HepG2 (cell line): Measurements from ENCODE around the gene IL1RL2. TPM values are rescaled to one million over a fixed set of nuclear protein-coding genes. Genes with fewer than 3 reads are reported as not detected.
A peak's percentile ranks its signal among the peaks of the same experiment; 100 is the strongest.

Experiments
- CBX5 ChIP-seq: sonication (generic); formaldehyde crosslinking; IDR thresholded peaks from 2 replicates; pipeline ENCODE4 v1.4.0; 2020; ENCODE audit warnings: missing genetic modification reagents, borderline replicate concordance
- MAFK ChIP-seq, 2 experiments: IDR thresholded peaks in 1 of 2; conservative IDR thresholded peaks in 1 of 2; 2 replicates each; pipeline ENCODE4 v1.6.1; 2011; ENCODE audit warnings: improper control_type of control experiment in 2 of 2, low read length in 2 of 2
- MIER2 ChIP-seq: IDR thresholded peaks from 2 replicates; pipeline ENCODE4 v1.6.1; 2016; ENCODE audit warnings: missing biosample characterization, missing genetic modification reagents
- RCOR2 ChIP-seq: IDR thresholded peaks from 2 replicates; pipeline ENCODE4 v1.6.1; 2016; ENCODE audit warnings: missing biosample characterization, missing genetic modification reagents
- TEAD2 ChIP-seq: sonication (generic); formaldehyde crosslinking; IDR thresholded peaks from 2 replicates; pipeline ENCODE4 v1.9.0; 2021; ENCODE audit warnings: missing genetic modification reagents
- ZNF724P ChIP-seq: sonication (generic); formaldehyde crosslinking; IDR thresholded peaks from 2 replicates; pipeline ENCODE4 v1.8.0; 2022; ENCODE audit warnings: missing genetic modification reagents, borderline replicate concordance
- polyA plus RNA-seq, 8 experiments: library from polyadenylated mRNA; depleted of rRNA in 3 of 8; stranded (reverse) in 7 of 8; unstranded in 1 of 8; fragments of >200 nt; fragmentation: Illumina TruSeq in 4 of 8; extraction: Trizol in 4 of 8; gene quantifications; 2 replicates each; pipeline versions ENCODE4 v1.2.1 to v1.2.3, GENCODE V29; 2011 to 2016; ENCODE audit warnings: low read depth in 4 of 8, missing spikeins in 1 of 8, mixed read lengths in 1 of 8; ENCODE audit not compliant: insufficient read depth in 1 of 8
- total RNA-seq, 5 experiments: library from RNA; depleted of rRNA; stranded (reverse); fragments of >200 nt; fragmentation: Illumina TruSeq; extraction: Trizol; gene quantifications; 2 replicates each; pipeline ENCODE4 v1.2.3, GENCODE V29; 2016; ENCODE audit warnings: low read depth in 1 of 5
- TF ChIP-seq, protein P1 (sequence below): sonication (generic); formaldehyde crosslinking; conservative IDR thresholded peaks from 2 replicates; pipeline ENCODE4 v1.4.0; 2020; ENCODE audit warnings: mild to moderate bottlenecking, missing genetic modification reagents, moderate library complexity
- TF ChIP-seq, protein P2 (sequence below): sonication (generic); formaldehyde crosslinking; IDR thresholded peaks from 2 replicates; pipeline ENCODE4 v1.4.0; 2020; ENCODE audit warnings: mild to moderate bottlenecking, missing genetic modification reagents, borderline replicate concordance
- TF ChIP-seq, protein P3 (sequence below): sonication (generic); formaldehyde crosslinking; IDR thresholded peaks from 2 replicates; pipeline ENCODE4 v1.5.0; 2020; ENCODE audit warnings: mild to moderate bottlenecking, missing genetic modification reagents, moderate library complexity
- TF ChIP-seq, protein P4 (sequence below): sonication (generic); formaldehyde crosslinking; IDR thresholded peaks from 2 replicates; pipeline ENCODE4 v1.5.1; 2020; ENCODE audit warnings: mild to moderate bottlenecking, missing genetic modification reagents, moderate library complexity
- TF ChIP-seq, protein P5 (sequence below): sonication (generic); formaldehyde crosslinking; IDR thresholded peaks from 2 replicates; pipeline ENCODE4 v1.4.0; 2020; ENCODE audit warnings: missing genetic modification reagents, borderline replicate concordance

Gene IL1RL2
- total and polyA plus RNA-seq, 2 of the 13 experiments (the other 11 are each of a cell fraction or from before 2014, with no cell fraction given), result 0.03 TPM; not detected in 1

DNA sequence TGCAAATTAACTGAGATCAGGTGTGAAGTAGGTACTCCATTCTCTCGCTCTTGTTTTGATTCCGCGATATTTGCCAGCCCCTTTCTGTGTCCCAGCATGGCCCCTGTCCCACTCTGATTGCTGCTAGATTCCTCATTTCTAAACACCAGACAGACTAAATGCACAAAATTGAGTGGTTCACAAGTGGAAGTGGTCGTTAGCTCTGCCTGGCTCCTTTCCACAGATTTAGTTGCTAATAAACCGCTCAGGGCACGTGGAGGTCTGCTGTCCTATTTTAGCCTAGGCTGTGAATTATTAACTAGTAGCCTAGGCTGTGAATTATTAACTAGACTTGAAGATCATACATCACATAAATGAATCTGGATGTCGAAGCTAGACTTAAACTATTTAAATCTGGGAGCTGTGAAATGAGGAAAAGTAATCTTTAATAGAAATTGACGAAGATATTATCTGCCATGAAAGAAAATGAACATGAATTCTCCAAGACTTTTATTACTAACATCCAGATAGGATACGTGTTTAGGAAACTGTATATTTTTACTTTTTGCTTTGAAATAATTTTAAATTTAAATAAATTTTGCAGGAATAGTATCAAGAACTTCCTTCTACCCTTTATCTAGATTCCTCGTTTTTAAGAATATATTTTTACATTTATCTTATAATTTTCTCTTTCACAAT, 3.7 kb downstream of the IL1RL2 start (continued):
- TF ChIP-seq, protein P1, sequence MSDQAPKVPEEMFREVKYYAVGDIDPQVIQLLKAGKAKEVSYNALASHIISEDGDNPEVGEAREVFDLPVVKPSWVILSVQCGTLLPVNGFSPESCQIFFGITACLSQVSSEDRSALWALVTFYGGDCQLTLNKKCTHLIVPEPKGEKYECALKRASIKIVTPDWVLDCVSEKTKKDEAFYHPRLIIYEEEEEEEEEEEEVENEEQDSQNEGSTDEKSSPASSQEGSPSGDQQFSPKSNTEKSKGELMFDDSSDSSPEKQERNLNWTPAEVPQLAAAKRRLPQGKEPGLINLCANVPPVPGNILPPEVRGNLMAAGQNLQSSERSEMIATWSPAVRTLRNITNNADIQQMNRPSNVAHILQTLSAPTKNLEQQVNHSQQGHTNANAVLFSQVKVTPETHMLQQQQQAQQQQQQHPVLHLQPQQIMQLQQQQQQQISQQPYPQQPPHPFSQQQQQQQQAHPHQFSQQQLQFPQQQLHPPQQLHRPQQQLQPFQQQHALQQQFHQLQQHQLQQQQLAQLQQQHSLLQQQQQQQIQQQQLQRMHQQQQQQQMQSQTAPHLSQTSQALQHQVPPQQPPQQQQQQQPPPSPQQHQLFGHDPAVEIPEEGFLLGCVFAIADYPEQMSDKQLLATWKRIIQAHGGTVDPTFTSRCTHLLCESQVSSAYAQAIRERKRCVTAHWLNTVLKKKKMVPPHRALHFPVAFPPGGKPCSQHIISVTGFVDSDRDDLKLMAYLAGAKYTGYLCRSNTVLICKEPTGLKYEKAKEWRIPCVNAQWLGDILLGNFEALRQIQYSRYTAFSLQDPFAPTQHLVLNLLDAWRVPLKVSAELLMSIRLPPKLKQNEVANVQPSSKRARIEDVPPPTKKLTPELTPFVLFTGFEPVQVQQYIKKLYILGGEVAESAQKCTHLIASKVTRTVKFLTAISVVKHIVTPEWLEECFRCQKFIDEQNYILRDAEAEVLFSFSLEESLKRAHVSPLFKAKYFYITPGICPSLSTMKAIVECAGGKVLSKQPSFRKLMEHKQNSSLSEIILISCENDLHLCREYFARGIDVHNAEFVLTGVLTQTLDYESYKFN (CRISPR knock-in tag), result peak; percentile 45
- TF ChIP-seq, protein P2, sequence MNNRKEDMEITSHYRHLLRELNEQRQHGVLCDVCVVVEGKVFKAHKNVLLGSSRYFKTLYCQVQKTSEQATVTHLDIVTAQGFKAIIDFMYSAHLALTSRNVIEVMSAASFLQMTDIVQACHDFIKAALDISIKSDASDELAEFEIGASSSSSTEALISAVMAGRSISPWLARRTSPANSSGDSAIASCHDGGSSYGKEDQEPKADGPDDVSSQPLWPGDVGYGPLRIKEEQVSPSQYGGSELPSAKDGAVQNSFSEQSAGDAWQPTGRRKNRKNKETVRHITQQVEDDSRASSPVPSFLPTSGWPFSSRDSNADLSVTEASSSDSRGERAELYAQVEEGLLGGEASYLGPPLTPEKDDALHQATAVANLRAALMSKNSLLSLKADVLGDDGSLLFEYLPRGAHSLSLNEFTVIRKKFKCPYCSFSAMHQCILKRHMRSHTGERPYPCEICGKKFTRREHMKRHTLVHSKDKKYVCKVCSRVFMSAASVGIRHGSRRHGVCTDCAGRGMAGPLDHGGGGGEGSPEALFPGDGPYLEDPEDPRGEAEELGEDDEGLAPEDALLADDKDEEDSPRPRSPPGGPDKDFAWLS (CRISPR knock-in tag), result no peak
- TF ChIP-seq RCOR2 (no peak), ZNF724P (no peak), MIER2 (CRISPR knock-in tag) (0 out of 2 replicates have a peak, but pooled peaks have one; percentile 32), MAFK (conservative IDR thresholded peaks at IDR 0.05 in 1 of 2, IDR thresholded peaks at IDR 0.05 in 1 of 2; ENCODE audit: low read length in 2 of 2) (no peak), CBX5 (CRISPR knock-in tag) (no peak), TEAD2 (no peak)
- TF ChIP-seq, protein P3, sequence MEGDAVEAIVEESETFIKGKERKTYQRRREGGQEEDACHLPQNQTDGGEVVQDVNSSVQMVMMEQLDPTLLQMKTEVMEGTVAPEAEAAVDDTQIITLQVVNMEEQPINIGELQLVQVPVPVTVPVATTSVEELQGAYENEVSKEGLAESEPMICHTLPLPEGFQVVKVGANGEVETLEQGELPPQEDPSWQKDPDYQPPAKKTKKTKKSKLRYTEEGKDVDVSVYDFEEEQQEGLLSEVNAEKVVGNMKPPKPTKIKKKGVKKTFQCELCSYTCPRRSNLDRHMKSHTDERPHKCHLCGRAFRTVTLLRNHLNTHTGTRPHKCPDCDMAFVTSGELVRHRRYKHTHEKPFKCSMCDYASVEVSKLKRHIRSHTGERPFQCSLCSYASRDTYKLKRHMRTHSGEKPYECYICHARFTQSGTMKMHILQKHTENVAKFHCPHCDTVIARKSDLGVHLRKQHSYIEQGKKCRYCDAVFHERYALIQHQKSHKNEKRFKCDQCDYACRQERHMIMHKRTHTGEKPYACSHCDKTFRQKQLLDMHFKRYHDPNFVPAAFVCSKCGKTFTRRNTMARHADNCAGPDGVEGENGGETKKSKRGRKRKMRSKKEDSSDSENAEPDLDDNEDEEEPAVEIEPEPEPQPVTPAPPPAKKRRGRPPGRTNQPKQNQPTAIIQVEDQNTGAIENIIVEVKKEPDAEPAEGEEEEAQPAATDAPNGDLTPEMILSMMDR, result no peak
- TF ChIP-seq, protein P4, sequence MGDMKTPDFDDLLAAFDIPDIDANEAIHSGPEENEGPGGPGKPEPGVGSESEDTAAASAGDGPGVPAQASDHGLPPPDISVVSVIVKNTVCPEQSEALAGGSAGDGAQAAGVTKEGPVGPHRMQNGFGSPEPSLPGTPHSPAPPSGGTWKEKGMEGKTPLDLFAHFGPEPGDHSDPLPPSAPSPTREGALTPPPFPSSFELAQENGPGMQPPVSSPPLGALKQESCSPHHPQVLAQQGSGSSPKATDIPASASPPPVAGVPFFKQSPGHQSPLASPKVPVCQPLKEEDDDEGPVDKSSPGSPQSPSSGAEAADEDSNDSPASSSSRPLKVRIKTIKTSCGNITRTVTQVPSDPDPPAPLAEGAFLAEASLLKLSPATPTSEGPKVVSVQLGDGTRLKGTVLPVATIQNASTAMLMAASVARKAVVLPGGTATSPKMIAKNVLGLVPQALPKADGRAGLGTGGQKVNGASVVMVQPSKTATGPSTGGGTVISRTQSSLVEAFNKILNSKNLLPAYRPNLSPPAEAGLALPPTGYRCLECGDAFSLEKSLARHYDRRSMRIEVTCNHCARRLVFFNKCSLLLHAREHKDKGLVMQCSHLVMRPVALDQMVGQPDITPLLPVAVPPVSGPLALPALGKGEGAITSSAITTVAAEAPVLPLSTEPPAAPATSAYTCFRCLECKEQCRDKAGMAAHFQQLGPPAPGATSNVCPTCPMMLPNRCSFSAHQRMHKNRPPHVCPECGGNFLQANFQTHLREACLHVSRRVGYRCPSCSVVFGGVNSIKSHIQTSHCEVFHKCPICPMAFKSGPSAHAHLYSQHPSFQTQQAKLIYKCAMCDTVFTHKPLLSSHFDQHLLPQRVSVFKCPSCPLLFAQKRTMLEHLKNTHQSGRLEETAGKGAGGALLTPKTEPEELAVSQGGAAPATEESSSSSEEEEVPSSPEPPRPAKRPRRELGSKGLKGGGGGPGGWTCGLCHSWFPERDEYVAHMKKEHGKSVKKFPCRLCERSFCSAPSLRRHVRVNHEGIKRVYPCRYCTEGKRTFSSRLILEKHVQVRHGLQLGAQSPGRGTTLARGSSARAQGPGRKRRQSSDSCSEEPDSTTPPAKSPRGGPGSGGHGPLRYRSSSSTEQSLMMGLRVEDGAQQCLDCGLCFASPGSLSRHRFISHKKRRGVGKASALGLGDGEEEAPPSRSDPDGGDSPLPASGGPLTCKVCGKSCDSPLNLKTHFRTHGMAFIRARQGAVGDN (CRISPR knock-in tag), result no peak
- TF ChIP-seq, protein P5, sequence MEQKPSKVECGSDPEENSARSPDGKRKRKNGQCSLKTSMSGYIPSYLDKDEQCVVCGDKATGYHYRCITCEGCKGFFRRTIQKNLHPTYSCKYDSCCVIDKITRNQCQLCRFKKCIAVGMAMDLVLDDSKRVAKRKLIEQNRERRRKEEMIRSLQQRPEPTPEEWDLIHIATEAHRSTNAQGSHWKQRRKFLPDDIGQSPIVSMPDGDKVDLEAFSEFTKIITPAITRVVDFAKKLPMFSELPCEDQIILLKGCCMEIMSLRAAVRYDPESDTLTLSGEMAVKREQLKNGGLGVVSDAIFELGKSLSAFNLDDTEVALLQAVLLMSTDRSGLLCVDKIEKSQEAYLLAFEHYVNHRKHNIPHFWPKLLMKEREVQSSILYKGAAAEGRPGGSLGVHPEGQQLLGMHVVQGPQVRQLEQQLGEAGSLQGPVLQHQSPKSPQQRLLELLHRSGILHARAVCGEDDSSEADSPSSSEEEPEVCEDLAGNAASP (CRISPR knock-in tag), result 0 out of 2 replicates have a peak, but pooled peaks have one; percentile 40
